GM12878 (cell line): Measurements from ENCODE around the gene UCN2.

Experiments used
- ASH2L ChIP-seq: fragments of 300-600, 200-600 bp; sonication (generic); IDR thresholded peaks from 2 replicates; pipeline ENCODE4 v1.6.1; 2017; ENCODE audit warnings: low read depth, mild to moderate bottlenecking, borderline replicate concordance
- CEBPB ChIP-seq, 2 experiments: fragments of 150-350 bp in 1 of 2; IDR thresholded peaks; 2 replicates each; pipeline ENCODE4 v1.6.1; 2012 to 2014; ENCODE audit warnings: low read depth in 2 of 2, low read length in 2 of 2, borderline replicate concordance in 1 of 2, inconsistent platforms in 1 of 2
- CTCF ChIP-seq, 3 experiments: IDR thresholded peaks in 2 of 3; conservative IDR thresholded peaks in 1 of 3; 2 replicates each; pipeline ENCODE4 v1.5.1; 2011; ENCODE audit warnings: low read depth in 3 of 3, low read length in 3 of 3, mild to moderate bottlenecking in 3 of 3, control low read depth in 2 of 3, moderate library complexity in 2 of 3, inconsistent platforms in 1 of 3, mixed read lengths in 1 of 3; ENCODE audit not compliant: control insufficient read depth in 2 of 3, insufficient read depth in 1 of 3; ENCODE audit errors: extremely low read depth in 1 of 3
- KAT2A ChIP-seq: conservative IDR thresholded peaks from 2 replicates; pipeline ENCODE4 v1.6.1; 2011; ENCODE audit warnings: low read depth, low read length; ENCODE audit not compliant: control insufficient read depth
- MEF2A ChIP-seq: IDR thresholded peaks from 2 replicates; pipeline ENCODE4 v1.6.1; 2011; ENCODE audit warnings: low read depth, mild to moderate bottlenecking, low read length, moderate library complexity; ENCODE audit not compliant: insufficient read depth
- MTA3 ChIP-seq: IDR thresholded peaks from 2 replicates; pipeline ENCODE4 v1.6.1; 2012; ENCODE audit warnings: low read length, inconsistent platforms, borderline replicate concordance
- SMC3 ChIP-seq: IDR thresholded peaks from 2 replicates; pipeline ENCODE4 v1.6.1; 2011; ENCODE audit warnings: low read length, improper control_type of control experiment, borderline replicate concordance
- SREBF2 ChIP-seq: IDR thresholded peaks from 2 replicates; pipeline ENCODE4 v1.6.1; 2012; ENCODE audit warnings: mild to moderate bottlenecking, low read length
- TAF1 ChIP-seq: IDR thresholded peaks from 2 replicates; pipeline ENCODE4 v1.6.1; 2011; ENCODE audit warnings: mild to moderate bottlenecking, low read depth, low read length, borderline replicate concordance
- TCF7 ChIP-seq: IDR thresholded peaks from 2 replicates; pipeline ENCODE4 v1.6.1; 2014; ENCODE audit warnings: antibody characterized with exemption, borderline replicate concordance
- ZZZ3 ChIP-seq: IDR thresholded peaks from 2 replicates; pipeline ENCODE4 v1.6.1; 2011; ENCODE audit warnings: low read depth; ENCODE audit not compliant: control insufficient read depth, insufficient read length

- TF ChIP-seq SREBF2 (no peak), ZZZ3 (no peak), ASH2L (no peak), TCF7 (no peak), MEF2A (no peak), KAT2A (no peak), TAF1 (no peak), MTA3 (no peak), SMC3 (no peak), CEBPB (IDR thresholded peaks at IDR 0.05; ENCODE audit: borderline replicate concordance in 1 of 2, low read depth in 2 of 2, low read length in 2 of 2) (no peak), CTCF (IDR thresholded peaks at IDR 0.05 in 2 of 3, conservative IDR thresholded peaks at IDR 0.05 in 1 of 3; ENCODE audit: control insufficient read depth in 2 of 3, extremely low read depth in 1 of 3, insufficient read depth in 1 of 3, low read depth in 3 of 3, low read length in 3 of 3) (no peak)
Observed at GRCh38 chr3:48567090-48567489, 3.5 kb upstream of the UCN2 start.
